Mesenchymal stem cell (in vitro differentiated cells and primary cell): ENCODE measurements around the gene BTG1.

Experiments
- DNase-seq: peaks from one replicate; pipeline ENCODE4 v3.0.0-alpha.2; 2013
- H2AFZ ChIP-seq: one replicate; pipeline ENCODE4 v1.6.1; 2013; ENCODE audit warnings: low read depth, mild to moderate bottlenecking, control low read depth, inconsistent platforms, low read length, moderate library complexity
- H2AK5ac ChIP-seq: 2 replicates; pipeline ENCODE4 v1.6.1; 2013; ENCODE audit warnings: low read length, moderate library complexity, mild to moderate bottlenecking, inconsistent platforms; ENCODE audit not compliant: severe bottlenecking
- H2BK120ac ChIP-seq: one replicate; pipeline ENCODE4 v1.6.1; 2013; ENCODE audit warnings: low read depth, mild to moderate bottlenecking, inconsistent platforms, low read length, moderate library complexity
- H2BK12ac ChIP-seq, 2 experiments: one replicate each; pipeline ENCODE4 v1.6.1; 2013; ENCODE audit warnings: inconsistent platforms in 2 of 2, low read length in 2 of 2, mild to moderate bottlenecking in 2 of 2, moderate library complexity in 2 of 2, control low read depth in 1 of 2
- H2BK15ac ChIP-seq: one replicate; pipeline ENCODE4 v1.6.1; 2013; ENCODE audit warnings: mild to moderate bottlenecking, low read depth, inconsistent platforms; ENCODE audit not compliant: poor library complexity, severe bottlenecking
- H2BK5ac ChIP-seq: 2 replicates; pipeline ENCODE4 v1.6.1; 2013; ENCODE audit warnings: low read depth, mild to moderate bottlenecking, low read length, control low read depth, inconsistent platforms; ENCODE audit not compliant: poor library complexity, severe bottlenecking
- H3K14ac ChIP-seq, 2 experiments: one replicate each; pipeline ENCODE4 v1.6.1; 2013; ENCODE audit warnings: inconsistent platforms in 2 of 2, low read length in 2 of 2, control low read depth in 1 of 2, mild to moderate bottlenecking in 1 of 2, moderate library complexity in 1 of 2
- H3K18ac ChIP-seq, 2 experiments: one replicate each; pipeline ENCODE4 v1.6.1; 2013; ENCODE audit warnings: inconsistent platforms in 2 of 2, low read length in 2 of 2, control low read depth in 1 of 2, low read depth in 1 of 2, mild to moderate bottlenecking in 1 of 2
- H3K23ac ChIP-seq, 2 experiments: one replicate each; pipeline ENCODE4 v1.6.1; 2013; ENCODE audit warnings: inconsistent platforms in 2 of 2, low read length in 2 of 2, mild to moderate bottlenecking in 2 of 2, moderate library complexity in 2 of 2, control low read depth in 1 of 2
- H3K27ac ChIP-seq: 2 replicates; pipeline ENCODE4 v1.5.1; 2013; ENCODE audit warnings: mild to moderate bottlenecking, moderate library complexity, low read length, control low read depth, inconsistent platforms; ENCODE audit not compliant: poor library complexity, severe bottlenecking
- H3K27me3 ChIP-seq, 2 experiments: 2 replicates each; pipeline versions ENCODE4 v1.6.1 to v1.7.0; 2013; ENCODE audit warnings: low read length in 2 of 2, mild to moderate bottlenecking in 2 of 2, moderate library complexity in 2 of 2, control low read depth in 1 of 2, inconsistent platforms in 1 of 2; ENCODE audit not compliant: control insufficient read depth in 1 of 2, insufficient read depth in 1 of 2
- H3K36me3 ChIP-seq, 2 experiments: 2 replicates each; pipeline versions ENCODE4 v1.6.1 to v1.7.0; 2013; ENCODE audit warnings: low read length in 2 of 2, control low read depth in 1 of 2, inconsistent platforms in 1 of 2, low read depth in 1 of 2, mild to moderate bottlenecking in 1 of 2; ENCODE audit not compliant: insufficient read depth in 2 of 2, control insufficient read depth in 1 of 2
- H3K4ac ChIP-seq, 2 experiments: one replicate each; pipeline ENCODE4 v1.6.1; 2013; ENCODE audit warnings: inconsistent platforms in 2 of 2, low read length in 2 of 2, mild to moderate bottlenecking in 2 of 2, moderate library complexity in 2 of 2, control low read depth in 1 of 2, low read depth in 1 of 2
- H3K4me1 ChIP-seq: 2 replicates; pipeline ENCODE4 v1.6.1; 2013; ENCODE audit warnings: low read depth, low read length, control low read depth; ENCODE audit not compliant: control insufficient read depth, insufficient read depth
- H3K4me2 ChIP-seq: 2 replicates; pipeline ENCODE4 v1.6.1; 2013; ENCODE audit warnings: low read length, mild to moderate bottlenecking, inconsistent platforms; ENCODE audit not compliant: poor library complexity, severe bottlenecking
- H3K4me3 ChIP-seq, 2 experiments: 2 replicates each; pipeline versions ENCODE4 v1.5.1 to v1.7.0; 2013; ENCODE audit warnings: low read length in 2 of 2, mild to moderate bottlenecking in 2 of 2, control low read depth in 1 of 2, low read depth in 1 of 2; ENCODE audit not compliant: insufficient read depth in 1 of 2
- H3K79me1 ChIP-seq: replicated peaks from 2 replicates; pipeline ENCODE4 v1.6.1; 2013; ENCODE audit warnings: mild to moderate bottlenecking, control low read depth, low read length, inconsistent platforms; ENCODE audit not compliant: poor library complexity, severe bottlenecking
- H3K9ac ChIP-seq: 2 replicates; pipeline ENCODE4 v1.7.0; 2013; ENCODE audit warnings: mild to moderate bottlenecking, low read length, moderate library complexity
- H3K9me3 ChIP-seq: 2 replicates; pipeline ENCODE4 v1.7.0; 2013; ENCODE audit warnings: mild to moderate bottlenecking, low read length; ENCODE audit not compliant: control insufficient read depth
- H4K8ac ChIP-seq: one replicate; pipeline ENCODE4 v1.6.1; 2013; ENCODE audit warnings: inconsistent platforms, mild to moderate bottlenecking, low read length, moderate library complexity
- H4K91ac ChIP-seq: one replicate; pipeline ENCODE4 v1.6.1; 2013; ENCODE audit warnings: mild to moderate bottlenecking, low read length, inconsistent platforms
- WGBS: methylation state at CpG from one replicate; pipeline ENCODE4 v1.1.7; 2013; ENCODE audit warnings: mixed read lengths; 5-methylcytosine and 5-hydroxymethylcytosine counted together

Gene BTG1

GRCh38 chr12:92109613-92110012, 36.0 kb downstream of the BTG1 start:
- Histone ChIP-seq H3K79me1 (no peaks in the 10 kb centered on the region), H2BK12ac (no peak overlapping the region), H2AK5ac (no peak overlapping the region), H3K4me2 (no peak overlapping the region), H2BK15ac (no peak overlapping the region), H3K4ac (no peak overlapping the region), H3K14ac (no peak overlapping the region), H3K27ac (no peak overlapping the region), H3K4me1 (no peaks in the 10 kb centered on the region), H3K4me3 (no peak overlapping the region), H3K23ac (no peak overlapping the region), H3K36me3 (no peaks in the 10 kb centered on the region), H3K9me3 (no peaks in the 10 kb centered on the region), H2BK120ac (no peak overlapping the region), H3K27me3 (no peaks in the 10 kb centered on the region), H3K9ac (no peak overlapping the region), H4K8ac (no peak overlapping the region), H2AFZ (no peak overlapping the region), H2BK5ac (no peak overlapping the region), H4K91ac (no peak overlapping the region), H3K18ac (no peak overlapping the region)
- no peak for DNase-seq
- WGBS: 97% methylated on average over 4 of the region's 4 CpGs

- H2BK15ac ChIP-seq: no peak overlapping the region
- no peak overlapping the region for H2AFZ ChIP-seq
- no peak overlapping the region for H3K4me2 ChIP-seq
- H3K79me1 ChIP-seq: no peaks in the 10 kb centered on the region
- H3K4me1 ChIP-seq: no peaks in the 10 kb centered on the region
- no peak overlapping the region for H3K4ac ChIP-seq
- H2BK5ac ChIP-seq: no peak overlapping the region
- H3K9ac ChIP-seq: no peak overlapping the region
- DNase-seq: peak; percentile 77
- no peaks in the 10 kb centered on the region for H3K9me3 ChIP-seq
- H4K8ac ChIP-seq: no peak overlapping the region
- H2BK12ac ChIP-seq: no peak overlapping the region
- H3K23ac ChIP-seq: no peak overlapping the region
- no peaks in the 10 kb centered on the region for H3K36me3 ChIP-seq
- no peak overlapping the region for H2AK5ac ChIP-seq
- H3K27me3 ChIP-seq: no peaks in the 10 kb centered on the region
- no peak overlapping the region for H3K27ac ChIP-seq
- H4K91ac ChIP-seq: no peak overlapping the region
- no peak overlapping the region for H3K14ac ChIP-seq
- WGBS: 37% methylated on average over 2 of the region's 3 CpGs
- no peak overlapping the region for H2BK120ac ChIP-seq
- no peak overlapping the region for H3K18ac ChIP-seq
- H3K4me3 ChIP-seq: no peak overlapping the region
Observed at GRCh38 chr12:92108651-92109050, 37.0 kb downstream of the BTG1 start.

GRCh38 chr12:92107621-92108131, 38.0 kb downstream of the BTG1 start:
- no peak overlapping the region for H2BK120ac ChIP-seq
- no peak overlapping the region for H3K14ac ChIP-seq
- no peaks in the 10 kb centered on the region for H3K36me3 ChIP-seq
- H3K4ac ChIP-seq: no peak overlapping the region
- H3K9me3 ChIP-seq: no peaks in the 10 kb centered on the region
- H3K9ac ChIP-seq: no peak overlapping the region
- peak overlapping the region in 1 of 2 experiments; percentile 18 for H3K18ac ChIP-seq
- H3K4me1 ChIP-seq: no peaks in the 10 kb centered on the region
- WGBS: 51% methylated on average over 4 of the region's 7 CpGs
- H3K23ac ChIP-seq: no peak overlapping the region
- H3K27me3 ChIP-seq: no peaks in the 10 kb centered on the region
- no peak overlapping the region for H2AFZ ChIP-seq
- no peak overlapping the region for H2AK5ac ChIP-seq
- H3K79me1 ChIP-seq: no peaks in the 10 kb centered on the region
- peak overlapping the region; percentile 62 for H4K8ac ChIP-seq
- DNase-seq: peak; percentile 21
- no peak overlapping the region for H2BK12ac ChIP-seq
- H3K27ac ChIP-seq: no peak overlapping the region
- H2BK5ac ChIP-seq: no peak overlapping the region
- H4K91ac ChIP-seq: no peak overlapping the region
- no peak overlapping the region for H3K4me2 ChIP-seq
- no peak overlapping the region for H2BK15ac ChIP-seq
- no peak overlapping the region for H3K4me3 ChIP-seq

- H3K27ac ChIP-seq: no peak overlapping the region
- H2BK5ac ChIP-seq: no peak overlapping the region
- no peak for DNase-seq
- no peak overlapping the region for H3K4ac ChIP-seq
- no peak overlapping the region for H3K4me3 ChIP-seq
- H3K14ac ChIP-seq: no peak overlapping the region
- no peak overlapping the region for H3K9ac ChIP-seq
- no peaks in the 10 kb centered on the region for H3K79me1 ChIP-seq
- H2BK120ac ChIP-seq: no peak overlapping the region
- no peak overlapping the region for H3K23ac ChIP-seq
- no peaks in the 10 kb centered on the region for H3K27me3 ChIP-seq
- no peak overlapping the region for H2BK15ac ChIP-seq
- no peak overlapping the region for H4K91ac ChIP-seq
- H4K8ac ChIP-seq: no peak overlapping the region
- no peak overlapping the region for H2BK12ac ChIP-seq
- H3K4me2 ChIP-seq: no peak overlapping the region
- H2AFZ ChIP-seq: no peak overlapping the region
- no peaks in the 10 kb centered on the region for H3K4me1 ChIP-seq
- no peaks in the 10 kb centered on the region for H3K9me3 ChIP-seq
- H3K18ac ChIP-seq: no peak overlapping the region
- WGBS: 73% methylated on average over 4 of the region's 4 CpGs
- no peak overlapping the region for H2AK5ac ChIP-seq
- no peaks in the 10 kb centered on the region for H3K36me3 ChIP-seq
Observed at GRCh38 chr12:92107094-92107493, 38.6 kb downstream of the BTG1 start.
